DND-41 (cell line): ENCODE data around the gene TSHZ2.

Source experiments
- CTCF ChIP-seq: IDR thresholded peaks from 2 replicates; pipeline ENCODE4 v1.5.1; 2012; ENCODE audit warnings: borderline replicate concordance, low read length, moderate library complexity, mild to moderate bottlenecking; ENCODE audit not compliant: poor library complexity, severe bottlenecking; ENCODE audit errors: extremely low read depth
- EZH2 ChIP-seq: IDR thresholded peaks from 3 replicates; pipeline ENCODE4 v1.6.1; 2012; ENCODE audit warnings: borderline replicate concordance, low read depth, mild to moderate bottlenecking, moderate library complexity, low read length, inconsistent platforms; ENCODE audit not compliant: severe bottlenecking

- TF ChIP-seq CTCF (peak; percentile 36), EZH2 (no peak)
These were observed 409.6 kb downstream of the TSHZ2 start for GRCh38 chr20:53381568-53382262.
